CD4-positive, alpha-beta T cell treated with Interleukin-1 beta for 1 hour (primary cell): ENCODE measurements around the gene LPCAT2.

Experiments used
- DNase-seq, 2 donors: peaks; one replicate each; pipeline ENCODE4 v3.0.0-alpha.2; 2020 to 2022

The LPCAT2 gene

GRCh38 chr16:55480228-55480655, 28.6 kb upstream of the LPCAT2 start:
- no peak for DNase-seq

- no peak for DNase-seq
These were observed 27.8 kb upstream of the LPCAT2 start for GRCh38 chr16:55481023-55481422.

GRCh38 chr16:55482056-55482455, 26.8 kb upstream of the LPCAT2 start:
- DNase-seq: no peak

GRCh38 chr16:55487048-55487803, 21.6 kb upstream of the LPCAT2 start:
- no peak for DNase-seq

- DNase-seq: no peak
These were observed 20.6 kb upstream of the LPCAT2 start for GRCh38 chr16:55488306-55488705.

- DNase-seq: no peak
These were observed 19.5 kb upstream of the LPCAT2 start for GRCh38 chr16:55489119-55489955.

- DNase-seq: no peak
These were observed 19.0 kb upstream of the LPCAT2 start for GRCh38 chr16:55489956-55490265.

- DNase-seq: no peak
These were observed 18.6 kb upstream of the LPCAT2 start for GRCh38 chr16:55490301-55490700.

GRCh38 chr16:55491691-55492090, 17.2 kb upstream of the LPCAT2 start:
- DNase-seq: no peak

GRCh38 chr16:55492756-55493380, 16.0 kb upstream of the LPCAT2 start:
- DNase-seq: no peak

- DNase-seq: no peak
These were observed 13.9 kb upstream of the LPCAT2 start for GRCh38 chr16:55494994-55495421.

- no peak for DNase-seq
These were observed 13.1 kb upstream of the LPCAT2 start for GRCh38 chr16:55495616-55496289.

GRCh38 chr16:55496509-55497145, 12.2 kb upstream of the LPCAT2 start:
- no peak for DNase-seq

- DNase-seq: no peak
These were observed 11.3 kb upstream of the LPCAT2 start for GRCh38 chr16:55497558-55497957.

- no peak for DNase-seq
These were observed 10.8 kb upstream of the LPCAT2 start for GRCh38 chr16:55498101-55498500.

- DNase-seq: no peak
These were observed 9.6 kb upstream of the LPCAT2 start for GRCh38 chr16:55499281-55499680.

GRCh38 chr16:55499951-55500529, 8.8 kb upstream of the LPCAT2 start:
- DNase-seq: no peak

GRCh38 chr16:55500530-55501011, 8.3 kb upstream of the LPCAT2 start:
- DNase-seq: no peak

- no peak for DNase-seq
These were observed 7.1 kb upstream of the LPCAT2 start for GRCh38 chr16:55501549-55502322.

GRCh38 chr16:55502801-55503366, 6.0 kb upstream of the LPCAT2 start:
- DNase-seq: no peak
